SK-N-SH (cell line): ENCODE measurements around the gene NFIA.

Experiments used
- FOSL2 ChIP-seq: IDR thresholded peaks from 2 replicates; pipeline ENCODE4 v1.4.0; 2012; ENCODE audit warnings: low read depth, mild to moderate bottlenecking, moderate library complexity, borderline replicate concordance
- TAF1 ChIP-seq: IDR thresholded peaks from 2 replicates; pipeline ENCODE4 v1.6.1; 2012; ENCODE audit warnings: low read depth, mild to moderate bottlenecking, low read length, moderate library complexity, borderline replicate concordance
- TF ChIP-seq, protein P1 (sequence below): fragments of 200-600 bp; sonication (generic); IDR thresholded peaks from 2 replicates; pipeline ENCODE4 v1.6.1; 2017; ENCODE audit warnings: antibody characterized with exemption, mild to moderate bottlenecking, moderate library complexity

DNA sequence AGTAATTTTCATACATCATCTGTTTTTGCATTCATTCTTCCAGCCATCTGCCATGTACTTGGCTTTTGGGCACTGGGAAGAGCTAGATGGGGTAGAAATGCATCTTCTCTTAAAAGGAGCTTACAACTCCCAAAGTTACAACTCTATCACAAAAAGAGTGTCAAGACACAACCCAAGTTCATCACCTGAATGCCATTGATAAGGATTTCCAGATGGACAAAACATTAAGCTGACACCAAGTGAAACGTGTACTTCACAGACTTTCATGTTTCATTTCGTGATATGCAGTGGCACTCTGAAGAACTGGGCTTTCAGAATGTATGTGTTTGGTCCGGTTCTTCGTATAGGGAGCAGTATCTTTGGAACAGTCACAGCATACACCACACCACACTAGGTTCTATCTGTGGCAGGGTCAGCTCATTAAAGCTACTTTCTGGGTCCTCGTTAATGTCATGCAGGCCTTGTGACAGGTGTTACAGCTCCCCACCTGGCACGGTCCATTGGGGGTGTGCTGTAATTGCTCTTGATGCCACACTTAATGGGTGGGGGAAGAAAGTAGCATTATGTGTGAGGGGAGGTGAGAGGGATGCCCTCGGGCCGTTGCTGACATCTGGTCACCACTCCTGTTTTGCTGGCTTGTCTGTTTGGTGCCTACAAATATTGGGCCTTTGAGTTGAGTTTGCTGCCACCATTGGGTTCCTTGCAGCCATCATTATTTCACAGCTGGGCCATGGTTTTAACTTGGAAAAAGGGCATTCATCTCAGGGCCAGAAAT is 164.9 kb downstream of the NFIA start:
- TF ChIP-seq FOSL2 (no peak), TAF1 (no peak)
- TF ChIP-seq, protein P1, sequence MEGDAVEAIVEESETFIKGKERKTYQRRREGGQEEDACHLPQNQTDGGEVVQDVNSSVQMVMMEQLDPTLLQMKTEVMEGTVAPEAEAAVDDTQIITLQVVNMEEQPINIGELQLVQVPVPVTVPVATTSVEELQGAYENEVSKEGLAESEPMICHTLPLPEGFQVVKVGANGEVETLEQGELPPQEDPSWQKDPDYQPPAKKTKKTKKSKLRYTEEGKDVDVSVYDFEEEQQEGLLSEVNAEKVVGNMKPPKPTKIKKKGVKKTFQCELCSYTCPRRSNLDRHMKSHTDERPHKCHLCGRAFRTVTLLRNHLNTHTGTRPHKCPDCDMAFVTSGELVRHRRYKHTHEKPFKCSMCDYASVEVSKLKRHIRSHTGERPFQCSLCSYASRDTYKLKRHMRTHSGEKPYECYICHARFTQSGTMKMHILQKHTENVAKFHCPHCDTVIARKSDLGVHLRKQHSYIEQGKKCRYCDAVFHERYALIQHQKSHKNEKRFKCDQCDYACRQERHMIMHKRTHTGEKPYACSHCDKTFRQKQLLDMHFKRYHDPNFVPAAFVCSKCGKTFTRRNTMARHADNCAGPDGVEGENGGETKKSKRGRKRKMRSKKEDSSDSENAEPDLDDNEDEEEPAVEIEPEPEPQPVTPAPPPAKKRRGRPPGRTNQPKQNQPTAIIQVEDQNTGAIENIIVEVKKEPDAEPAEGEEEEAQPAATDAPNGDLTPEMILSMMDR: no peak
